GM19351 (cell line): ENCODE measurements around the gene MRPS24.
"Not testable (repeated sequence)": the region's sequence is repeated elsewhere in the genome, so short reads cannot be mapped to it uniquely, and the experiment has no call there.

Source experiments
- ATAC-seq: cut with Tn5 transposase; IDR thresholded peaks from one replicate; pipeline ENCODE4 v1.9.1; 2021; ENCODE audit warnings: mild to moderate bottlenecking, moderate library complexity; ENCODE audit not compliant: unreplicated experiment

Gene MRPS24

DNA sequence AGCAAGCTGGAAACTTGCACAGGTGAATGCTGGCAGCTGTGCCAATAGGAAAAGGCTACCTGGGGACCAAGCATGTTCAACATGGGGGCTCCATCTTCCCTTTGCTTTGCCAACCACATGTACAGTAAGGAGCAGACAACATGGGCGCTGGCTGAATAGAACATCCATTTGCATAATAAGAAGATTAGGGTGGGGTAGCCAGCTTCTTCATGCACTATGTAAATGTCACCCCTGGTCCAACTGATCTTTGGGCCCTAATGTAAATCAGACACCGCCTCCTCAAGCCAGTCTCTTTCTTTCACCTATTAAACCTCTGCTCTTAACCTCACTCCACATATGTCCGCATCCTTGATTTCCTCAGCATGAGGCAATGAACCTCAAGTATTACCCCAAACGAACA is 26.0 kb downstream of the MRPS24 start:
- ATAC-seq = no peak

GRCh38 chr7:43838201-43838658 is 31.1 kb downstream of the MRPS24 start:
- no peak for ATAC-seq

DNA sequence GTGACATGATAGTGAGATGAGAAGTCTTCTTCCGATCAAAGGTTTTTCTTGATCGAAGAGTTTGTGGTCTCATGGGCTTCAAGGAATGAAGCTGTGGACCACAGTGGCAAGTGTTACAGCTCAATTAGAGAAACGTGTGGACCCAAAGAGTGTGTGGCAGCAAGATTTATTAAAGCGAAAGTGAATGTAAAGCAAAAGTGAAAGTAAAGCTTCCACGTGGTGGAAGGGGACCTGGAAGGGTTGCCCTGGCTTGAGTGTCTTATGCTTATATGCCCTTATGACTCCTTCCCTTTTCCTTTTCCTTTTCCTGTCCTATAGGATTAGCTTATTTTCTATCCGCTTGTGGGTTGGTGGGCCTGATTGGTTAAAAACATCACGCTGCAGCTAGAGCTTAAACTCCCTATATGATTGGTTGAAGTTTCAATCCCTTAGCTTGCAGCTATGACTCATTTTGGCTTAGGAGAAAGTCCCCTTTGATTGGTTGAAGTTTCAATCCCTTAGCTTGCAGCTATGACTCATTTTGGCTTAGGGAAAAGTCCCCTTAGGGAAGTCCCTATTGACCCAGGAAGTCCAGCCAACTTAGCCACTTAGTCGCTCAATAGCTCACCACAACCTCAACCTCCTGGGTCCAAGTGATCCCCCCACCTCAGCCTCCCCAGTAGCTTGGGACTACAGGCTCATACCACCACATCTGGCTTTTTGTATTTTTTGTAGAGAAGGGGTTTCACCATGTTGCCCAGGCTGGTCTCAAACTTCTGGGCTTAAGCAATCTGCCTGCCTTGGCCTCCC is 34.7 kb downstream of the MRPS24 start:
- peak; percentile 38 for ATAC-seq

DNA sequence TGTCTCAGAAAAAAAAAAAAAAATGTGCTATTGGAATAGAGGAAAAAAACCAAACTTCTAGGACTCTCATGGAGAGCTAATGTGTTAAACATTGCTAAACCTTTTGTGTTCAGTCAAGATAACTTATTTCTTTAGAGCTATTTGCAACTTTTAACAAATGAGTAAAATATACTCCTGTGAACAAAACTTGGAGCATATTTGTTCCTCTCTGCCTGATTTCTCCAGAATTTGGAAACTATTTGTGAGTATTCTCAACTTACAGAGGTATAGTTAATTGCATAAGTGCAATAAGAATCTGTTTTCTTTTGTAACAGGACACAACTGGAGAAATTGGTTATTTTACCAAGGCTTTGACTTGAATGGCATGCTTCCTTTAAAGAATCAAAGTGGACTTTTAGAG is 38.4 kb downstream of the MRPS24 start:
- ATAC-seq = not testable (repeated sequence)

DNA sequence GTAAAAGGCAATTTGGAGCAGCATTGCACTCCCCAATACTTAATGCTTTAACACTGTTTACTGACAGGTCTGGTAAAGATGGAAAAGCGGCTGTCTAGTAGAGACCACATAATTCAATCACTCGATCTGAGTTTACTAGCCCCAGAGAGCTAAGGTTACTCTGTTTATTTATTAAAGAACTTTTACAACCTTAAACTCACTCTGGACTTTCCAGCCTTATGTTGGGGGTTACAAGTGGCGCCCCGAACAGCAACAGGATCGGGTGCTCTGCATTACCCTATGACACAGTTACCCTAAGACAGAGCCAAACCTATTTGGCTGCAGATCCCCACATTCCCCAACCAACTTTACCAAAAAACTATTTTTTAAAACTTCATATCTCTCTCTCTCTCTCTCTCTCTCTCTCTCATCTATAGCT is 43.9 kb downstream of the MRPS24 start:
- ATAC-seq = no peak

GRCh38 chr7:43824963-43825362 is 44.4 kb downstream of the MRPS24 start:
- ATAC-seq = no peak

DNA sequence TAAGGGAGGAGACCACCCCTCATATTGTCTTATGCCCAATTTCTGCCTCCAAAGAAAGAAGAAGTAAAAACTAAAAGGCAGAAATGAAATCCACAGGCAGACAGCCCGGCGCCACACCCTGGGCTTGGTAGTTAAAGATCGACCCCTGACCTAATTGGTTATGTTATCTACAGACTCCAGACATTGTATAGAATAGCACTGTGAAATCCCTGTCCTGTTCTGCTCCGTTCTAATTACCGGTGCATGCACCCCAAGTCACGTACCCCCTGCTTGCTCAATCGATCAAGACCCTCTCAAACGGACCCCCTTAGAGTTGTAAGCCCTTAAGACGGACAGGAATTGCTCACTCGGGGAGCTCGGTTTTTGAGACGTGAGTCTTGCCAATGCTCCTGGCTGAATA is 44.8 kb downstream of the MRPS24 start:
- ATAC-seq = not testable (repeated sequence)

- no peak for ATAC-seq
These were observed 45.4 kb downstream of the MRPS24 start for GRCh38 chr7:43823941-43824340.

DNA sequence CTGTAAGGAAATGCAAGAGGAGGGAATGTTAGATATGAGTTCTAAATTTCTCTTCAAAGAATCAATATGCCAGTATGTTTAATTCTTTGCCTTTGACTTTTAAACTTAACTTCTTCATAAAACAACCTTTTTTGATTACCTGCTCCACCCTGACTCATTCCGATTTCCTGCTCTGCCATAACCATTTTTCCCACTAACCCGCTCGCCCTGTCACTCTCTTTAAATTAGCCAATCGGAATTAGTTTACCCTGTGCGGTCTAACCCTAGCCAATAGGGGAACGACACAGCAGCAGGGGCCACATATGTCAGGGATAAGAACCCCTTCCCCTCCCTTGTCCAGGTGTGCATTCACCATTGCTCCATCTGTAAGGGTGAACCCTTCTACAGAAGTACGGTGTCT is 45.9 kb downstream of the MRPS24 start:
- not testable (repeated sequence) for ATAC-seq
